GM23338 (cell line): ENCODE data around the gene CIAO3. TPM values are rescaled to one million over a fixed set of nuclear protein-coding genes. Genes with fewer than 3 reads are reported as not detected.
A peak's percentile ranks its signal among the peaks of the same experiment; 100 is the strongest.

Experiments
- ATAC-seq: fragments of 200-7000 bp; cut with Tn5 transposase; 3 replicates; pipeline ENCODE4 v1.9.1; 2020
- DNase-seq: peaks from one replicate; pipeline ENCODE4 v3.0.0-alpha.2; 2015; ENCODE audit warnings: low spot score
- H2AFZ ChIP-seq: fragments of 200-600 bp; sonication (generic); 2 replicates; pipeline ENCODE4 v1.8.0; 2016; ENCODE audit warnings: antibody characterized with exemption, mild to moderate bottlenecking, moderate library complexity
- H3F3A ChIP-seq: fragments of 200-600 bp; sonication (generic); replicated peaks from 2 replicates; pipeline ENCODE4 v1.8.0; 2017; ENCODE audit warnings: antibody characterized with exemption, mixed run types, low read depth
- H3K27ac ChIP-seq: fragments of 200-600 bp; sonication (generic); 2 replicates; pipeline ENCODE4 v1.6.1; 2016; ENCODE audit warnings: low read depth
- H3K27me3 ChIP-seq: fragments of 200-600 bp; sonication (generic); 2 replicates; pipeline ENCODE4 v1.8.0; 2016; ENCODE audit warnings: mild to moderate bottlenecking, mixed run types, moderate library complexity; ENCODE audit not compliant: insufficient read depth
- H3K36me3 ChIP-seq: fragments of 200-600 bp; sonication (generic); 2 replicates; pipeline ENCODE4 v1.8.0; 2016; ENCODE audit warnings: mild to moderate bottlenecking; ENCODE audit not compliant: insufficient read depth
- H3K4me1 ChIP-seq: fragments of 200-600 bp; sonication (generic); 2 replicates; pipeline ENCODE4 v1.8.0; 2016; ENCODE audit warnings: mild to moderate bottlenecking, moderate library complexity; ENCODE audit not compliant: insufficient read depth
- H3K4me2 ChIP-seq: fragments of 200-600 bp; sonication (generic); 2 replicates; pipeline ENCODE4 v1.7.1; 2017; ENCODE audit warnings: mixed run types
- H3K4me3 ChIP-seq: fragments of 200-600 bp; sonication (generic); 2 replicates; pipeline ENCODE4 v1.6.1; 2016; ENCODE audit warnings: mixed run types
- H3K79me2 ChIP-seq: fragments of 200-600 bp; sonication (generic); replicated peaks from 2 replicates; pipeline ENCODE4 v1.8.0; 2017; ENCODE audit warnings: mild to moderate bottlenecking; ENCODE audit not compliant: insufficient read depth
- H3K9me2 ChIP-seq: fragments of 200-600 bp; sonication (generic); 2 replicates; pipeline ENCODE4 v1.8.0; 2017; ENCODE audit not compliant: insufficient read depth
- H4K20me1 ChIP-seq: fragments of 200-600 bp; sonication (generic); replicated peaks from 2 replicates; pipeline ENCODE4 v1.8.0; 2017; ENCODE audit warnings: mild to moderate bottlenecking; ENCODE audit not compliant: insufficient read depth
- H3K27ac Mint-ChIP-seq: 2 replicates; pipeline ENCODE4 v1.8.0; 2020; ENCODE audit warnings: inconsistent platforms, mild to moderate bottlenecking, moderate library complexity, mixed read lengths
- H3K27me3 Mint-ChIP-seq: 3 replicates; pipeline ENCODE4 v1.8.0; 2022; ENCODE audit warnings: low read depth, mild to moderate bottlenecking, moderate library complexity, mixed read lengths, inconsistent platforms; ENCODE audit not compliant: insufficient read depth, poor library complexity
- H3K36me3 Mint-ChIP-seq: 3 replicates; pipeline ENCODE4 v1.8.0; 2021; ENCODE audit warnings: low read depth, mild to moderate bottlenecking, inconsistent platforms, moderate library complexity, mixed read lengths
- H3K4me1 Mint-ChIP-seq: 3 replicates; pipeline ENCODE4 v1.8.0; 2020; ENCODE audit warnings: mild to moderate bottlenecking, inconsistent platforms, mixed read lengths
- H3K4me3 Mint-ChIP-seq: 3 replicates; pipeline ENCODE4 v1.8.0; 2021; ENCODE audit warnings: moderate library complexity, mild to moderate bottlenecking, inconsistent platforms, mixed read lengths
- H3K9me3 Mint-ChIP-seq: 3 replicates; pipeline ENCODE4 v1.8.0; 2020; ENCODE audit warnings: moderate library complexity, mild to moderate bottlenecking, inconsistent platforms, mixed read lengths
- CTCF ChIP-seq, 2 experiments: fragments of 200-600 bp in 1 of 2; sonication (generic) in 1 of 2; conservative IDR thresholded peaks; 2 replicates each; pipeline versions ENCODE4 v1.5.1 to v1.6.1; 2016 to 2017; ENCODE audit warnings: antibody characterized with exemption in 2 of 2, low read depth in 2 of 2, mild to moderate bottlenecking in 2 of 2, moderate library complexity in 1 of 2
- EZH2 ChIP-seq: fragments of 200-600 bp; sonication (generic); IDR thresholded peaks from one replicate; pipeline ENCODE4 v1.8.0; 2017; ENCODE audit warnings: antibody characterized with exemption, mild to moderate bottlenecking, low read depth; ENCODE audit not compliant: unreplicated experiment
- EZH2phosphoT487 ChIP-seq: fragments of 200-600 bp; sonication (generic); IDR thresholded peaks from one replicate; pipeline ENCODE4 v1.8.1; 2018; ENCODE audit warnings: antibody characterized with exemption; ENCODE audit not compliant: unreplicated experiment
- JUNB ChIP-seq: IDR thresholded peaks from one replicate; pipeline ENCODE4 v1.6.1; 2016; ENCODE audit warnings: antibody characterized with exemption; ENCODE audit not compliant: unreplicated experiment
- NANOG ChIP-seq: IDR thresholded peaks from 2 replicates; pipeline ENCODE4 v1.6.1; 2016; ENCODE audit warnings: antibody characterized with exemption, borderline replicate concordance
- POLR2AphosphoS5 ChIP-seq: IDR thresholded peaks from 2 replicates; pipeline ENCODE4 v1.6.1; 2016; ENCODE audit warnings: antibody characterized with exemption, low read depth
- STAT1 ChIP-seq: IDR thresholded peaks from one replicate; pipeline ENCODE4 v1.6.1; 2016; ENCODE audit warnings: antibody characterized with exemption; ENCODE audit not compliant: unreplicated experiment
- ZNF114 ChIP-seq: fragments of 250-450 bp; sonication (Bioruptor Pico); IDR thresholded peaks from 2 replicates; pipeline ENCODE4 v1.5.0; 2020; ENCODE audit warnings: mild to moderate bottlenecking, moderate library complexity
- ZNF462 ChIP-seq: fragments of 250-450 bp; sonication (Bioruptor Pico); IDR thresholded peaks from 2 replicates; pipeline ENCODE4 v1.5.0; 2020; ENCODE audit warnings: mild to moderate bottlenecking, moderate library complexity
- polyA plus RNA-seq: library from polyadenylated mRNA; unstranded; fragments of >200 nt; fragmentation: Nextera tagmentation; extraction: Ambion mirVana; gene quantifications from 2 replicates; pipeline ENCODE4 v1.2.1, GENCODE V29; 2016
- total RNA-seq: library from RNA; depleted of rRNA; stranded (reverse); fragments of >200 nt; shearing (Covaris generic); gene quantifications from 2 replicates; pipeline ENCODE4 v1.2.3, GENCODE V29; 2014
- TF ChIP-seq, protein P1 (sequence below): IDR thresholded peaks from one replicate; pipeline ENCODE4 v1.6.1; 2018; ENCODE audit warnings: antibody characterized with exemption; ENCODE audit not compliant: unreplicated experiment

CIAO3 gene
- total and polyA plus RNA-seq, 2 experiments from 2014 or later: 13.0 to 42.3 TPM

DNA sequence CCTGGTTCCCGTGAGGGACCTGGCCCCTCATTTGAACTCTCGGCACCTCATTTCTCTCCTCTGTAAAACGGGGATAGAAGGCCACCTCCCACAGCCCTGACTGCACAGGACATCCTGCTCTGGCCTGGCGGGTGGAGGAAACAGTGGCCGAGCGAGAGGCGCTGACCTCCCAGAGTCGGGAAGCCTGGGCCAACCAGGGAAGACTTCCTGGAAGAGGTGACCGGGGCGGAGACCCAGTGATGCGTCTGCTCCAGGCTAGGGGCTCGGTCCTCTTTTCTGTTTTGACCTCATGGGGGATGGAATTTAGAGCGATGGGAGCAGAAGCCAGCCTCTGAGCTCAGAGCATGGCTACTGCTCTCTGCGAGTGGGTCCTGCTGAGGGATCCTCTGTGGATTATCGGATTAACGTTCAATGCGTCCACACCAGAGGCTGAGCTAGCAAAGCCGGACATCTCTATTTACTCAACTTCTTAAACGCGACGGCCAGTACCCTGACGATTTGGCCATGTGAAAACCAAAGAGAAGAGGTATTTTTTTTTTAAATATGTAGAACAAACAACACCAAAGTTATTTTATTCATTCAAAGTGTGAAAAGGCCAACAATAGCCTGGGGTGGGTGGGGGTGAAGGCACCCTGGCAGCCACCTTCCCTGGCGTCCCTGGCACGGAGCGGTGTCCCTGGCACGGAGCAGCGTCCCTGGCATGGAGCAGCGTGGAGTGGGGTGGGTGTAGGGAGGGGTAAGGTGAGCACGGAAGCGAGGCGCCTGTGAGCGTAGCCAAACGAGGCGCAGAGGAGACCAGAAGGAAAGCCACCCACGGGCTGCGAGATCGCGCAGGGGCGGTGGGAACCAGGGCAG is 10.6 kb upstream of the CIAO3 start:
- Histone ChIP-seq H3K9me2 (no peaks in the 10 kb centered on the region), H3K4me3 (no peak overlapping the region), H3K27ac (no peak overlapping the region), H4K20me1 (no peaks in the 10 kb centered on the region), H3K79me2 (no peaks in the 10 kb centered on the region), H3F3A (0 out of 2 replicates have a peak, but pooled peaks cover 5% of the 10 kb centered on the region), H3K36me3 (no peaks in the 10 kb centered on the region), H3K4me2 (no peak overlapping the region), H3K27me3 (no peaks in the 10 kb centered on the region), H3K4me1 (peaks cover 5% of the 10 kb centered on the region), H2AFZ (peak overlapping the region; percentile 89; the same call in 1 of the 2 replicates)
- no peak overlapping the region for H3K27ac Mint-ChIP-seq
- peaks cover 21% of the 10 kb centered on the region for H3K4me1 Mint-ChIP-seq
- TF ChIP-seq STAT1 (no peak), POLR2AphosphoS5 (no peak), ZNF114 (no peak), EZH2phosphoT487 (no peak), ZNF462 (no peak), CTCF (conservative IDR thresholded peaks at IDR 0.05; ENCODE audit: low read depth in 2 of 2) (no peak), JUNB (no peak), EZH2 (no peak), NANOG (no peak)
- TF ChIP-seq, protein P1, sequence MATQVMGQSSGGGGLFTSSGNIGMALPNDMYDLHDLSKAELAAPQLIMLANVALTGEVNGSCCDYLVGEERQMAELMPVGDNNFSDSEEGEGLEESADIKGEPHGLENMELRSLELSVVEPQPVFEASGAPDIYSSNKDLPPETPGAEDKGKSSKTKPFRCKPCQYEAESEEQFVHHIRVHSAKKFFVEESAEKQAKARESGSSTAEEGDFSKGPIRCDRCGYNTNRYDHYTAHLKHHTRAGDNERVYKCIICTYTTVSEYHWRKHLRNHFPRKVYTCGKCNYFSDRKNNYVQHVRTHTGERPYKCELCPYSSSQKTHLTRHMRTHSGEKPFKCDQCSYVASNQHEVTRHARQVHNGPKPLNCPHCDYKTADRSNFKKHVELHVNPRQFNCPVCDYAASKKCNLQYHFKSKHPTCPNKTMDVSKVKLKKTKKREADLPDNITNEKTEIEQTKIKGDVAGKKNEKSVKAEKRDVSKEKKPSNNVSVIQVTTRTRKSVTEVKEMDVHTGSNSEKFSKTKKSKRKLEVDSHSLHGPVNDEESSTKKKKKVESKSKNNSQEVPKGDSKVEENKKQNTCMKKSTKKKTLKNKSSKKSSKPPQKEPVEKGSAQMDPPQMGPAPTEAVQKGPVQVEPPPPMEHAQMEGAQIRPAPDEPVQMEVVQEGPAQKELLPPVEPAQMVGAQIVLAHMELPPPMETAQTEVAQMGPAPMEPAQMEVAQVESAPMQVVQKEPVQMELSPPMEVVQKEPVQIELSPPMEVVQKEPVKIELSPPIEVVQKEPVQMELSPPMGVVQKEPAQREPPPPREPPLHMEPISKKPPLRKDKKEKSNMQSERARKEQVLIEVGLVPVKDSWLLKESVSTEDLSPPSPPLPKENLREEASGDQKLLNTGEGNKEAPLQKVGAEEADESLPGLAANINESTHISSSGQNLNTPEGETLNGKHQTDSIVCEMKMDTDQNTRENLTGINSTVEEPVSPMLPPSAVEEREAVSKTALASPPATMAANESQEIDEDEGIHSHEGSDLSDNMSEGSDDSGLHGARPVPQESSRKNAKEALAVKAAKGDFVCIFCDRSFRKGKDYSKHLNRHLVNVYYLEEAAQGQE: no peak
- no peaks in the 10 kb centered on the region; the same call in 2 of the 3 replicates for H3K9me3 Mint-ChIP-seq
- no peak overlapping the region; the same call in 2 of the 3 replicates for H3K4me3 Mint-ChIP-seq
- DNase-seq: peak; percentile 43
- ATAC-seq: peak; percentile 58
- no peaks in the 10 kb centered on the region for H3K36me3 Mint-ChIP-seq
- H3K27me3 Mint-ChIP-seq: peaks cover 19% of the 10 kb centered on the region
